ENCODE data around the gene PSMC3. TPM values are rescaled to one million over a fixed set of nuclear protein-coding genes. Genes with fewer than 3 reads are reported as not detected.

PSMC3 gene
- total RNA-seq, 2 experiments from 2014 or later: 111 to 112 TPM

DNA sequence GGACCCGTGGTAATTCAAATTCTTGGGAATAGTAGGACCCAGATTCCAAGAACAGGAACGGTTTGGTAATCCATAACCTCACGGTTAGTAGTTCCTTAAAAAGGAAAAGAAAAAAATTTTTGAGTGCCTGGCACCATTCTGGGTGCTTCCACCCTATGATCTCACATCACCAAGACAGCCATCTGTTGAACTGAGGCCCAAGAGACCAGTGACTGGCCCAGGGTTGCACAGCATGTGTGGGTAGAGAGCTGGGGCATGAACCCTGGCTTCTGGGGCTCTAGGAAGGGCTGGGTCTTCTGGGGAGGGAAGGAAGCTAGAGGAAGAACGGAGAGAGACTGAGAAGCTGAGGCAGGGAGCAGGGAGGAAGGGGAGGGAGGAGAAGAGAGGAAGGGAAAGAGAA, 43.2 kb downstream of the PSMC3 start:
- ChIA-PET CTCF (interaction anchor here (0.9 to 1.9 kb wide), 2 partner anchors 9 to 16 kb away, joined by 3 to 9 read pairs; no protein-coding TSS in a partner anchor), POLR2A (interaction anchor here (0.7 to 0.8 kb wide), 2 partner anchors 9 to 26 kb away, joined by 3 to 6 read pairs; no protein-coding TSS in a partner anchor)
- no peak overlapping the region for H3K4me3 Mint-ChIP-seq

GRCh38 chr11:47380078-47380477, 46.2 kb downstream of the PSMC3 start:
- Mint-ChIP-seq H3K36me3 (ENCODE audit: low read depth) (no peaks in the 10 kb centered on the region), H3K27ac (no peak overlapping the region), H3K27me3 (no peaks in the 10 kb centered on the region), H3K4me1 (no peaks in the 10 kb centered on the region), H3K4me3 (no peak overlapping the region), H3K9me3 (no peaks in the 10 kb centered on the region)
- CTCF ChIA-PET: interaction anchor here (0.9 kb wide), 1 partner anchor 33 kb away, joined by 3 read pairs; no protein-coding TSS in a partner anchor
- POLR2A ChIA-PET: no interaction called here
- no peak for DNase-seq

More for the DNA sequence above, 43.2 kb downstream of the PSMC3 start:
- H3K27ac Mint-ChIP-seq: no peak overlapping the region
- no peaks in the 10 kb centered on the region for H3K27me3 Mint-ChIP-seq
- no peaks in the 10 kb centered on the region for H3K4me1 Mint-ChIP-seq
- no peaks in the 10 kb centered on the region for H3K36me3 Mint-ChIP-seq (ENCODE audit: low read depth)
- no peaks in the 10 kb centered on the region for H3K9me3 Mint-ChIP-seq
- no peak for DNase-seq

GRCh38 chr11:47379317-47379716, 46.9 kb downstream of the PSMC3 start:
- Mint-ChIP-seq H3K27ac (no peak overlapping the region), H3K27me3 (no peaks in the 10 kb centered on the region), H3K36me3 (ENCODE audit: low read depth) (no peaks in the 10 kb centered on the region), H3K4me1 (no peaks in the 10 kb centered on the region), H3K9me3 (no peaks in the 10 kb centered on the region), H3K4me3 (no peak overlapping the region)
- CTCF ChIA-PET: interaction anchor here (1.4 to 1.5 kb wide), 2 partner anchors 13 to 74 kb away, joined by 3 read pairs; no protein-coding TSS in a partner anchor
- POLR2A ChIA-PET: no interaction called here
- DNase-seq: no peak

DNA sequence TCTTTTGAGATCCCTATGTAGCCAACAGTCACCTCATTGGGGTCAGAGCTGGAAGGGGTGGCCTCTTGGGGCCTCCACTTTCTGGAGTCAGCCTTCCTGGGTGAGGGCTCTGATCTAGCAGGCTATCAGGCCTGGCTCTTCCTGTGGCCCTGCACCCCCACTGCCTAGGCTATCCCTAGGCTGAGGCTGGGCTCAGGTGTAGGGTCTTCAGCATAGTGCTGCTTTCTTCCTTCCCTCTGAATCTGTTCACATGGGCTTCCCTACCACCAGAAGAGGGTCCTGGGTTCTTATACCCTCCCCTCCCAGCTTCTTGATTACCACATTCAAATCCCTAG, 47.4 kb downstream of the PSMC3 start:
- H3K9me3 Mint-ChIP-seq: no peaks in the 10 kb centered on the region
- ChIA-PET POLR2A (no interaction called here), CTCF (interaction anchor here (0.5 to 1.5 kb wide), 4 partner anchors 10 to 415 kb away, joined by 3 read pairs; no protein-coding TSS in a partner anchor)
- no peaks in the 10 kb centered on the region for H3K4me1 Mint-ChIP-seq
- H3K4me3 Mint-ChIP-seq: no peak overlapping the region
- no peaks in the 10 kb centered on the region for H3K36me3 Mint-ChIP-seq (ENCODE audit: low read depth)
- no peak for DNase-seq
- no peaks in the 10 kb centered on the region for H3K27me3 Mint-ChIP-seq
- H3K27ac Mint-ChIP-seq: no peak overlapping the region

- Mint-ChIP-seq H3K4me3 (no peak within 1 kb of the TSS), H3K4me1 (no peaks in the 10 kb centered on the region), H3K9me3 (no peaks in the 10 kb centered on the region), H3K27me3 (no peaks in the 10 kb centered on the region), H3K36me3 (ENCODE audit: low read depth) (no peaks in the 10 kb centered on the region), H3K27ac (no peak within 1 kb of the TSS)
- DNase-seq: no peak
- CTCF ChIA-PET: interaction anchor here (0.5 to 1.5 kb wide), 4 partner anchors 9 to 415 kb away, joined by 3 read pairs; no protein-coding TSS in a partner anchor
- POLR2A ChIA-PET: no interaction called here
Observed at GRCh38 chr11:47378010-47378835, 48.0 kb downstream of the PSMC3 start, which contains the start of gene SPI1. TSS of gene SPI1 (minus strand) at chr11:47378547. CDS start at chr11:47378353, 194 bp downstream.

DNA sequence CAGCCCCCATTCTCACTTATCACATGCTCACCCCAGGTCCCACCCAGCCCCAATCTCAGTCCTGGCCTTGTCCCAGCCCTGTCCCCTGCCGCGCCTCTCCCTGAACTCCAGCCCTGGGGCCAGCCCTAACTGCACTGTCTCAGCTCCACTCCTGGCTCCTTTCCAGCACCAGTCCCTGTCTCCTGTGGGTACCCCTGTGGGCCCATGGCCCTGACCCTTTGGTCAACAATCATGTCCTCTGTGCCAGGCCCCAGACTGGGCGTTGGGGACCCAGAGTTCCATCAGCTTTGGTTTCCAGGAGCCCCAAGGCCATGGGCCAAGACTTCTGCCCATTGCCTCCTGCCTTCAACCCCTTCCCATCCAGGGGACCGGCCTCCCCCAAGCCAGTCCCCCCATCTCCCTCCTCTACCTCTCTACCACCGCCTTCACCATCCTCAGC, 48.6 kb downstream of the PSMC3 start:
- ChIA-PET CTCF (no interaction called here), POLR2A (no interaction called here)
- Mint-ChIP-seq H3K27me3 (no peaks in the 10 kb centered on the region), H3K36me3 (ENCODE audit: low read depth) (no peaks in the 10 kb centered on the region), H3K4me1 (no peaks in the 10 kb centered on the region), H3K4me3 (no peak overlapping the region), H3K9me3 (no peaks in the 10 kb centered on the region), H3K27ac (no peak overlapping the region)
- no peak for DNase-seq

GRCh38 chr11:47376525-47377371, 49.5 kb downstream of the PSMC3 start:
- H3K27ac Mint-ChIP-seq: no peak overlapping the region

DNA sequence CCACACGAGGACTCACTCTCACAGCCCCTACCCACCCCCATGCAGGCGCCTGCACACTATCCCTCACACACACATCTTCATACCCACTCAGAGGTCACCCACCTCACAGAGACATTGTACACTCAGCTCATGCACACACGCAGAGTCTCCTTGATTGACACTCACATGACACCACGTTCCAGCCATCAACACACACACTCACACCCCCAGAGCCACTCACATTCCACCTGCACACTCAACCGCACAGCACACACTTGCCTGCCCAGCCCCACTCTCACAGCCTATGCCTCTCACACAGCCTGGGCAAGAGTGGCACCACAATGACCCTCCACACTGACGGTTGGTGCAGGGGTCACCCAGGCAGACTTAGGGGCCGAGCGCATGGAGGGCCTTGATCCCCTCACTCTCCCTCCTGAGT, 50.1 kb downstream of the PSMC3 start:
- H3K4me3 Mint-ChIP-seq: no peak overlapping the region
- H3K36me3 Mint-ChIP-seq (ENCODE audit: low read depth): no peaks in the 10 kb centered on the region
- CTCF ChIA-PET: interaction anchor here (1.3 kb wide), 1 partner anchor 36 kb away, joined by 5 read pairs; no protein-coding TSS in a partner anchor
- H3K4me1 Mint-ChIP-seq: no peaks in the 10 kb centered on the region
- no peak for DNase-seq
- POLR2A ChIA-PET: no interaction called here
- H3K27me3 Mint-ChIP-seq: no peaks in the 10 kb centered on the region
- no peak overlapping the region for H3K27ac Mint-ChIP-seq
- no peaks in the 10 kb centered on the region for H3K9me3 Mint-ChIP-seq

More at GRCh38 chr11:47376525-47377371, 49.5 kb downstream of the PSMC3 start:
- CTCF ChIA-PET: interaction anchor here (1.3 kb wide), 1 partner anchor 36 kb away, joined by 5 read pairs; no protein-coding TSS in a partner anchor
- no peaks in the 10 kb centered on the region for H3K27me3 Mint-ChIP-seq
- no peaks in the 10 kb centered on the region for H3K4me1 Mint-ChIP-seq
- no peak for DNase-seq
- H3K4me3 Mint-ChIP-seq: no peak overlapping the region
- no peaks in the 10 kb centered on the region for H3K36me3 Mint-ChIP-seq (ENCODE audit: low read depth)
- H3K9me3 Mint-ChIP-seq: no peaks in the 10 kb centered on the region
- POLR2A ChIA-PET: no interaction called here

GRCh38 chr11:47375546-47376085, 50.6 kb downstream of the PSMC3 start:
- H3K4me1 Mint-ChIP-seq: no peaks in the 10 kb centered on the region
- H3K9me3 Mint-ChIP-seq: no peaks in the 10 kb centered on the region
- ChIA-PET CTCF (interaction anchor here (1.3 to 5.7 kb wide), 3 partner anchors 18 to 37 kb away, joined by 5 to 98 read pairs (median 24); no protein-coding TSS in a partner anchor), POLR2A (no interaction called here)
- DNase-seq: no peak
- no peak overlapping the region for H3K4me3 Mint-ChIP-seq
- no peak overlapping the region for H3K27ac Mint-ChIP-seq
- no peaks in the 10 kb centered on the region for H3K36me3 Mint-ChIP-seq (ENCODE audit: low read depth)
- H3K27me3 Mint-ChIP-seq: no peaks in the 10 kb centered on the region

GRCh38 chr11:47375020-47375419, 51.2 kb downstream of the PSMC3 start:
- H3K4me1 Mint-ChIP-seq: no peaks in the 10 kb centered on the region
- no peak for DNase-seq
- CTCF ChIA-PET: interaction anchor here (1.1 to 5.7 kb wide), 7 partner anchors 13 to 79 kb away, joined by 3 to 98 read pairs (median 20); partner anchors contain the start of gene SLC39A13
- POLR2A ChIA-PET: interaction anchor here (1.4 to 3.2 kb wide), 2 partner anchors 14 to 19 kb away, joined by 3 to 13 read pairs; no protein-coding TSS in a partner anchor
- no peaks in the 10 kb centered on the region for H3K36me3 Mint-ChIP-seq (ENCODE audit: low read depth)
- H3K4me3 Mint-ChIP-seq: no peak overlapping the region
- H3K27me3 Mint-ChIP-seq: no peaks in the 10 kb centered on the region
- H3K9me3 Mint-ChIP-seq: no peaks in the 10 kb centered on the region
- H3K27ac Mint-ChIP-seq: no peak overlapping the region

DNA sequence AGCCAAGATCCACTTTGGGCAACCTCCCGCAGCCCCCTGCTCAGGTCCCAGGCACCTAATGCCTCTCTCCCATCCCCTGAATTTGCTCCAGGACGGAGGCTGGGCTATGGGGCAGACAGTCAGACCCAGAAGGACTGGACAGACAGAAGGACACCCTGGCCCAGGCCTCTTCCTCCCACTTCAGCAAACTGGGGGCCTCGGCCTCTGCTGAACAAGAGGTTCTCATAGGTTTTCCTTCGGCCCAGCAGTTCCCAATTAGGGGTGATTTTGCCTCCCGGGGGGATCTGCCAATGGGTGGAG, 51.6 kb downstream of the PSMC3 start:
- Mint-ChIP-seq H3K36me3 (ENCODE audit: low read depth) (no peaks in the 10 kb centered on the region), H3K4me1 (no peaks in the 10 kb centered on the region), H3K4me3 (no peak overlapping the region), H3K9me3 (no peaks in the 10 kb centered on the region), H3K27ac (no peak overlapping the region), H3K27me3 (no peaks in the 10 kb centered on the region)
- ChIA-PET CTCF (interaction anchor here (0.7 to 5.7 kb wide), 28 partner anchors 9 to 480 kb away, joined by 3 to 98 read pairs (median 8); partner anchors contain the start of genes PSMC3 and SLC39A13), POLR2A (interaction anchor here (0.8 to 3.2 kb wide), 4 partner anchors 8 to 33 kb away, joined by 3 to 13 read pairs (median 6); no protein-coding TSS in a partner anchor)
- no peak for DNase-seq

DNA sequence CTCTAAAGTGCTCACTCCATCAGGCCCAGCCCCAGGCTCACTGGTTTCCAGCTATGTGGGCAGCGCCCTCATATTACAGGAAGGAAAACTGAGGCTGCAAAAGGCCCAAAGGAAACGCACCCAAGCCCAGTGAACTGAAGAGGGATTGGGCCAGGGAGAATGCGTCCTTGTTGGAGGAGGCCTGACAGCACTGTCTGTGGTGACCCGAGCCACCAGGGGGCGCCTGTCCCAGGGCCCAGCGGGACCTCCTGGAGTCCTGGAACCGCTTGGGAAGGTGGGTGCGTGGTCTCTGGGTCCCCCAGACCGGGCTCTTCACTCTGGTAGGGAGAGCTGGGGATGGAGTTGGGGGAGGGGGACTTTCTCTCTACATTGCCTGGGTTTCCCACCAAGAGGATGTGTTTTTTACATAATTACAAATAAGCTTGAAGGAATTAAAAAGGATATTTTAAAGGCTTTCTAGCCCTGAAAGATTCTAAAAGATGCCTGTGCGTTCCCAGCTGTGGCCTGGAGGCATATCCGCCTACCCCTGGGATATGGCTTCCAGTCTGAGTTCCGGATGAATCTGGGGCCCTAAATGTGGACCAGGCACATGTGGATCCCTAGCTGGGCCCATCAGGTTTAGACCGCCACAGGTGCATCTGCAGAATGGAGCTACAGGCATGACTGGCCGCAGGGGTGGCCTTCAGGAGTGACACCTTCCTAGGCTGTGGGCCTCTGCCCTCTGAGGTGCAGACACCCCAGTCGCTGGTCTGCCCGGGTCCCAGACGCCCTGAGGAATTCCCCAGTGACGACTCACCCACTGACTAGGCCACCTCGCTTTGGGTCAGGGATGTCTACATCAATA, 52.1 kb downstream of the PSMC3 start:
- Mint-ChIP-seq H3K27me3 (no peaks in the 10 kb centered on the region), H3K27ac (no peak overlapping the region), H3K36me3 (ENCODE audit: low read depth) (no peaks in the 10 kb centered on the region), H3K4me3 (no peak overlapping the region), H3K9me3 (no peaks in the 10 kb centered on the region), H3K4me1 (peaks cover 2% of the 10 kb centered on the region)
- DNase-seq: peak; percentile 84
- ChIA-PET CTCF (interaction anchor here (0.5 to 5.7 kb wide), 31 partner anchors 9 to 481 kb away, joined by 3 to 98 read pairs (median 7); partner anchors contain the start of genes PSMC3 and SLC39A13), POLR2A (interaction anchor here (0.8 to 3.2 kb wide), 4 partner anchors 9 to 33 kb away, joined by 3 to 13 read pairs (median 6); no protein-coding TSS in a partner anchor)

Data from activated CD4-positive, alpha-beta memory T cell treated with anti-CD3 and anti-CD28 coated beads, Interleukin-2, amount 10 ng/mL, durations not matched to agents 7 days and 5 days (primary cell).